Activated CD8-positive, alpha-beta T cell treated with anti-CD3 and anti-CD28 coated beads for 36 hours (primary cell): ENCODE measurements around the gene PXDN. TPM values are rescaled to one million over a fixed set of nuclear protein-coding genes. Genes with fewer than 3 reads are reported as not detected.

Source experiments
- ATAC-seq: fragments of 200-7000 bp; cut with Tn5 transposase; one replicate; pipeline ENCODE4 v1.10.0; 2021; ENCODE audit warnings: mild to moderate bottlenecking, moderate library complexity
- CTCF ChIA-PET: fragments of 350-600 bp; sonication (Branson Sonifier 250); formaldehyde crosslinking; loops from one replicate; lab custom pipeline; 2021; ENCODE audit warnings: antibody characterized with exemption; lab: Charles Lee
- POLR2A ChIA-PET: fragments of 350-600 bp; sonication (Branson Sonifier 250); formaldehyde crosslinking; loops from one replicate; lab custom pipeline; 2021; ENCODE audit warnings: antibody characterized with exemption; lab: Charles Lee
- DNase-seq: peaks from one replicate; pipeline ENCODE4 v3.0.0-alpha.2; 2020
- H3K27ac Mint-ChIP-seq: one replicate; pipeline ENCODE4 v1.8.0; 2021; ENCODE audit warnings: mild to moderate bottlenecking, mixed read lengths
- H3K27me3 Mint-ChIP-seq: one replicate; pipeline ENCODE4 v1.8.0; 2021; ENCODE audit warnings: mixed read lengths
- H3K36me3 Mint-ChIP-seq: one replicate; pipeline ENCODE4 v1.8.0; 2021; ENCODE audit warnings: low read depth, mixed read lengths
- H3K4me1 Mint-ChIP-seq: one replicate; pipeline ENCODE4 v1.8.0; 2021; ENCODE audit warnings: low read depth, mixed read lengths
- H3K4me3 Mint-ChIP-seq: one replicate; pipeline ENCODE4 v1.8.0; 2021; ENCODE audit warnings: mild to moderate bottlenecking, moderate library complexity, mixed read lengths
- H3K9me3 Mint-ChIP-seq: one replicate; pipeline ENCODE4 v1.8.0; 2021; ENCODE audit warnings: mixed read lengths
- CTCF ChIP-seq: fragments of 200-600 bp; IDR thresholded peaks from one replicate; pipeline ENCODE4 v1.8.0; 2022; ENCODE audit warnings: antibody characterized with exemption, mild to moderate bottlenecking
- intact Hi-C: fragments of 100-400 bp; cut with micrococcal nuclease; formaldehyde crosslinking; loops from one replicate; pipeline ENCODE4 v1.10.0; 2022
- total RNA-seq, 2 experiments: library from RNA; stranded (reverse); gene quantifications; one replicate each; pipeline ENCODE4 v1.2.3, GENCODE V29; 2021

PXDN gene
- total RNA-seq, 2 experiments from 2014 or later, result 0.58 to 0.83 TPM

GRCh38 chr2:1633092-1633671 is 111.1 kb downstream of the PXDN start:
- no peak overlapping the region for H3K4me3 Mint-ChIP-seq
- ChIA-PET CTCF (no interaction called here), POLR2A (no interaction called here)
- no peak for TF ChIP-seq CTCF
- ATAC-seq (no peak), DNase-seq (no peak)
- H3K27me3 Mint-ChIP-seq, result no peaks in the 10 kb centered on the region
- H3K27ac Mint-ChIP-seq, result no peak overlapping the region
- H3K9me3 Mint-ChIP-seq, result no peaks in the 10 kb centered on the region
- no peaks in the 10 kb centered on the region for H3K4me1 Mint-ChIP-seq
- H3K36me3 Mint-ChIP-seq, result no peaks in the 10 kb centered on the region
- intact Hi-C loops, result no loop called here

DNA sequence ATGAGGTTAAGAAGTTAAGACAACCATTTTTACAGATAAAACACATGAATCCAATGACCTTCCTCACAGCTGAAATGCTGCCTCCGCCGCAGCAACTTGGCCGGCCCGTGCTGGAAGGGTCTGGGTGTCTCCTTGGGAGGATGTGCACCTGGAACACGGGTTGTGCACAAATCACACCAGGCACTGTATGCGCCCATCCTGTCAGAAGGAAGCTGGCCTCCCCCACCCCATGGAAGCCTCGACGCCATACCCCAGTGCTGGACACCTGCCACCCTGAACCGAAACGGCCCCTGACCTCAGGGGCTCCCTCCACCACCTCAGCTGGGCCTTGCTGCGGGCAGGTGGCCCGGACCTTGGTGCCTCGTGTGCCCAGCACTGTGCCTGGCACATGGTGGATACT is 111.8 kb downstream of the PXDN start:
- Mint-ChIP-seq H3K27ac (no peak overlapping the region), H3K4me1 (no peaks in the 10 kb centered on the region), H3K9me3 (no peaks in the 10 kb centered on the region), H3K36me3 (no peaks in the 10 kb centered on the region), H3K27me3 (no peaks in the 10 kb centered on the region), H3K4me3 (no peak overlapping the region)
- intact Hi-C loops, result no loop called here
- POLR2A ChIA-PET, result no interaction called here
- CTCF ChIA-PET, result no interaction called here
- DNase-seq (no peak), ATAC-seq (no peak)
- no peak for TF ChIP-seq CTCF

- no peak overlapping the region for H3K27ac Mint-ChIP-seq
- DNase-seq (no peak), ATAC-seq (no peak)
- no peaks in the 10 kb centered on the region for H3K27me3 Mint-ChIP-seq
- ChIA-PET POLR2A (no interaction called here), CTCF (no interaction called here)
- H3K4me3 Mint-ChIP-seq, result no peak overlapping the region
- no peak for TF ChIP-seq CTCF
- H3K9me3 Mint-ChIP-seq, result no peaks in the 10 kb centered on the region
- intact Hi-C loops, result no loop called here
- no peaks in the 10 kb centered on the region for H3K4me1 Mint-ChIP-seq
- no peaks in the 10 kb centered on the region for H3K36me3 Mint-ChIP-seq
Observed at GRCh38 chr2:1632002-1632348, 112.3 kb downstream of the PXDN start.

DNA sequence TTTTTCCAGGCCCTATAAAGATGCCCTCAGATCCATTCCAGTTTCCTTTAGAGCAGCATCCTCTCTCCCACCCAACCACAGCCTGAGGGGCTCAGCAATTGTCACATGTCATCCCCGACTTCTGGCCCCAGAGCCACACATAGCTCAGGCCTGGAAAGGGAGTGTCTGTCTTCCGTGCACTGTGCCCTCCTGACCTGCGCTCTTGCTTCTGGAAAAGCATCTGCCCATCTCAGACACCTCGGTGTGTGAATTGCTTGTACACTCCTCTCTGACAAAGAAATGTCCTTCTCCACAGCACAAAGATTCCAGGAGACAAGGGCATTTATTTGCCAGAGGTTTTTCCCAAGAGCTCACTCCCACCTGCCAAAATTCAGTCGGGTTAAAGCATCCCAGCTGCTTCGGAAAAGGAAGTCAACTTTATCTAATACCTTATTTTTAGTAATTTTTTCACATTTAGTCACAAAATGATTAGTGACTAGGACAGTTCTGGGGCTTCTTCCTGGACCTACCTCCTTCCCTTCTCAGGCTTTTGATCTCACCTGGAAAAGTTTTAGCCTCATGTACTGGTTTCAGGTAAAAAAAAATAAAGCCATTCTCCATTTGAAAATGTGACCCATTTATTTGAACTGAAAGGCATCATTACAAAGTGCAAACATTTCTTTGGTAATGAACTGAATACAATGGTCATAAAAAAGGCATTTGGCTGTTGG is 112.9 kb downstream of the PXDN start:
- H3K27me3 Mint-ChIP-seq, result no peaks in the 10 kb centered on the region
- H3K4me1 Mint-ChIP-seq, result no peaks in the 10 kb centered on the region
- no peaks in the 10 kb centered on the region for H3K9me3 Mint-ChIP-seq
- CTCF ChIA-PET, result no interaction called here
- POLR2A ChIA-PET, result no interaction called here
- ATAC-seq, result no peak
- H3K27ac Mint-ChIP-seq, result no peak overlapping the region
- intact Hi-C loops, result no loop called here
- no peaks in the 10 kb centered on the region for H3K36me3 Mint-ChIP-seq
- no peak for DNase-seq
- no peak for TF ChIP-seq CTCF
- H3K4me3 Mint-ChIP-seq, result no peak overlapping the region

GRCh38 chr2:1628893-1629292 is 115.4 kb downstream of the PXDN start:
- no peak overlapping the region for H3K27ac Mint-ChIP-seq
- no peak for DNase-seq
- CTCF ChIA-PET, result interaction anchor here (0.8 kb wide), 1 partner anchor 141 kb away, joined by 3 read pairs; no protein-coding TSS in a partner anchor
- no peak for TF ChIP-seq CTCF
- H3K4me3 Mint-ChIP-seq, result no peak overlapping the region
- H3K36me3 Mint-ChIP-seq, result no peaks in the 10 kb centered on the region
- ATAC-seq, result no peak
- peaks cover 2% of the 10 kb centered on the region for H3K27me3 Mint-ChIP-seq
- no peaks in the 10 kb centered on the region for H3K9me3 Mint-ChIP-seq
- no peaks in the 10 kb centered on the region for H3K4me1 Mint-ChIP-seq
- intact Hi-C loops, result no loop called here
- POLR2A ChIA-PET, result interaction anchor here (0.7 kb wide), 1 partner anchor 36 kb away, joined by 3 read pairs; no protein-coding TSS in a partner anchor
